Retinal pigment epithelial cell (primary cell): ENCODE results near the gene ZNF217.
"Not testable (repeated sequence)": the region's sequence is repeated elsewhere in the genome, so short reads cannot be mapped to it uniquely, and the experiment has no call there.

ENCODE experiments used
- DNase-seq: peaks from one replicate; pipeline ENCODE4 v3.0.0-alpha.2; 2010; ENCODE audit warnings: low read depth
- H3K4me3 ChIP-seq: 2 replicates; pipeline ENCODE4 v1.5.1; 2011; ENCODE audit warnings: mild to moderate bottlenecking, low read length, control low read depth, moderate library complexity
- TF ChIP-seq, protein P1 (sequence below): conservative IDR thresholded peaks from 2 replicates; pipeline ENCODE4 v1.5.1; 2011; ENCODE audit warnings: low read depth, low read length, control low read depth, inconsistent platforms

ZNF217 gene

DNA sequence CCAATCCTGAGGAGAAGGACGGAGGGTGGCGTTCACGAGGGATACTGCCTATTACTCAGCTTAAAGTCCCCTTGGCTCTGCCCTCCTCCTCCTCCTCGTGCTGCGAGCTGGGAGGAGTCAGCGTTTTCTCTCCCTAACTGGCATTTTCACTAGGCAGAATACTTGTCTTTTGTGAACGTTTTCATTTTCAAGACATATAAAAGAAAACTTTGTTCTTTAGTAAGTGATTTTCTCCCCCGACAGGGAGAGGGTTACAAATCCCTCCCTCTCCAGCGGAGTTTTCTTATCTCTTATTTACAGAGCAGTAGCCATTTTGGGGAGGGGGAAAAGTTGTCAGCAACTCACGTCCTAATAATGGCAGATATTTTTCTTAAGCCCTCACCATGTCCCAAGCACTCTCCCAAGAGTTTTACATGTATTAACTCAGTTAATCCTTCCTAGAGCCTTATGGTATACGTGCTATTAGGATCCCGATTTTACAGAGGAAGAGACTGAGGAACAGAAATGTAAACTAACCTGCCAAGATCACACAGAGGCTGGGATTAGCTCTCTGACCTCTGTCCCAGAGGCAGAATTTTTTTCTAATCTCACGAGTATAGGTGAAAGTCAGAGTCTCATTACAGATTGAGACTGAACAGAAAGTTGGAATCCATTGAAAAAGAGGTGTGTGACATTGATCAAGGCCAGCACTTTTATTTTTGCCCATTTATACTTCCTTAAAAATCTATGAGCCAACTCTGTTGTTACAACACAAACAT lies 30.0 kb upstream of the ZNF217 start:
- peak overlapping the region; percentile 42 for H3K4me3 ChIP-seq
- no peak for DNase-seq
- TF ChIP-seq, protein P1, sequence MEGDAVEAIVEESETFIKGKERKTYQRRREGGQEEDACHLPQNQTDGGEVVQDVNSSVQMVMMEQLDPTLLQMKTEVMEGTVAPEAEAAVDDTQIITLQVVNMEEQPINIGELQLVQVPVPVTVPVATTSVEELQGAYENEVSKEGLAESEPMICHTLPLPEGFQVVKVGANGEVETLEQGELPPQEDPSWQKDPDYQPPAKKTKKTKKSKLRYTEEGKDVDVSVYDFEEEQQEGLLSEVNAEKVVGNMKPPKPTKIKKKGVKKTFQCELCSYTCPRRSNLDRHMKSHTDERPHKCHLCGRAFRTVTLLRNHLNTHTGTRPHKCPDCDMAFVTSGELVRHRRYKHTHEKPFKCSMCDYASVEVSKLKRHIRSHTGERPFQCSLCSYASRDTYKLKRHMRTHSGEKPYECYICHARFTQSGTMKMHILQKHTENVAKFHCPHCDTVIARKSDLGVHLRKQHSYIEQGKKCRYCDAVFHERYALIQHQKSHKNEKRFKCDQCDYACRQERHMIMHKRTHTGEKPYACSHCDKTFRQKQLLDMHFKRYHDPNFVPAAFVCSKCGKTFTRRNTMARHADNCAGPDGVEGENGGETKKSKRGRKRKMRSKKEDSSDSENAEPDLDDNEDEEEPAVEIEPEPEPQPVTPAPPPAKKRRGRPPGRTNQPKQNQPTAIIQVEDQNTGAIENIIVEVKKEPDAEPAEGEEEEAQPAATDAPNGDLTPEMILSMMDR, result peak; percentile 7

- peak overlapping the region; percentile 42 for H3K4me3 ChIP-seq
- TF ChIP-seq, protein P1, result no peak
- no peak for DNase-seq
These were observed 29.5 kb upstream of the ZNF217 start for GRCh38 chr20:53623134-53623453.

DNA sequence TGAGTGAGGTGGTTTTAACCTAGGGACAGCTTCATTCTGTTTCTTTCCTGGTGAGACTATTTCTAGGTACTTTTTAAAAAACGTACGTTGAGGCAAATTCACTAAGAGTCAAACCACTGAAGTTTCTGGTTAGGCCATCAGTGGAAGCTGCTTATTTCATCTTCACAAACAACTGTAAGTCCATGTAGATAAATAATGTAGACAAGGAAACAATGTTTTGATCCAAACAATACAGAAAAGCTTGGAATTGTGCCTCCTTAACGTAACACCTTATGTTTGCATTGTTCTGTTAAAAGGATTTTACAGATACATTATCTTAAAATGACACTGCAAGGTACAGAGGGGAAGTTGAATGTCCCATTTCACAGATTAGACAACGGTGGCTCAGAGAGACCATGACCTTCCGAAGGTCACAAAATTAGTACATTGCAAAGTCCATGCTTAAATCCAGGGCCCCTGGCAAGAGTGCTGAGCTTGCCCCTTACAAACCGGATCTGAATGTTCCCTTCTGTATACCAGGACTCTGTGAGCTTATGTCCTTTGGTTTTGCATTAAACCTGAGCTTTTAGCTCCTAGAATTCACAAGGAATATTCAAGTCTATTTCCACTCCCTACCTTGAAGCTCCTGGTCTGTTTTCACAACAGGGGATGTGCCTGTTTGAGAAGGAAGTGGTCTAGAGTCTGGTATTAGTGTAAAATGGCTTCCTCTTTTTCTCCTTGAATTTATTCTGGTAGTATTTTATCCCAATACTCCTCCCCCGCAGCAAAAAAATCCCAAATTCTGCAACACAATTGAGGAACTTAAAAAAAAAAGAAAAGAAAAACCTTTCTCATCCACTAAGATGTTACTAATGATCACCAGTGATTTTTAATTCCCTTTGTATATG lies 28.9 kb upstream of the ZNF217 start:
- no peak for DNase-seq
- TF ChIP-seq, protein P1, result no peak
- no peak overlapping the region for H3K4me3 ChIP-seq

GRCh38 chr20:53621482-53622246 lies 28.0 kb upstream of the ZNF217 start:
- peak; percentile 88 for DNase-seq
- no peak overlapping the region for H3K4me3 ChIP-seq
- TF ChIP-seq, protein P1, result no peak

DNA sequence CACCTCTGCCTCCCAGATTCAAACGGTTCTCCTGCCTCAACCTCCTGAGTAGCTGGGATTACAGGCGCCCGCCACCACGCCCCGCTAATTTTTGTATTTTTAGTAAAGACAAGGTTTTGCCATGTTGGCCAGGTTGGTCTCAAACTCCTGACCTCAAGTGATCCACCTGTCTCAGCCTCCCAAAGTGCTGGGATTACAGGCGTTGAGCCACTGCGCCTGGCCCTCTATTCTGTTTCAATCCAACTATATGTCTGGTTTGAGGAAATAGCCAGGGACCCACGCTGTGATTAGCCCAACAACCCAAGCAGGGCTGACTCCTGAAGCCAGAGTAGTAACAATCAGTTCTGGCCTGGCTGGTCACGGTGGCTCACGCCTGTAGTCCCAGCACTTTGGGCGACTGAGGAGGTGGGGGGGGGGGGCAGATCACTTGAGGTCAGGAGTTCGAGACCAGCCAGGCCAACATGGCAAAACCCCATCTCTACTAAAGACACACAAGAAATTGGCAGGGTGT lies 24.9 kb upstream of the ZNF217 start:
- DNase-seq, H3K4me3 ChIP-seq: not testable (repeated sequence)

DNA sequence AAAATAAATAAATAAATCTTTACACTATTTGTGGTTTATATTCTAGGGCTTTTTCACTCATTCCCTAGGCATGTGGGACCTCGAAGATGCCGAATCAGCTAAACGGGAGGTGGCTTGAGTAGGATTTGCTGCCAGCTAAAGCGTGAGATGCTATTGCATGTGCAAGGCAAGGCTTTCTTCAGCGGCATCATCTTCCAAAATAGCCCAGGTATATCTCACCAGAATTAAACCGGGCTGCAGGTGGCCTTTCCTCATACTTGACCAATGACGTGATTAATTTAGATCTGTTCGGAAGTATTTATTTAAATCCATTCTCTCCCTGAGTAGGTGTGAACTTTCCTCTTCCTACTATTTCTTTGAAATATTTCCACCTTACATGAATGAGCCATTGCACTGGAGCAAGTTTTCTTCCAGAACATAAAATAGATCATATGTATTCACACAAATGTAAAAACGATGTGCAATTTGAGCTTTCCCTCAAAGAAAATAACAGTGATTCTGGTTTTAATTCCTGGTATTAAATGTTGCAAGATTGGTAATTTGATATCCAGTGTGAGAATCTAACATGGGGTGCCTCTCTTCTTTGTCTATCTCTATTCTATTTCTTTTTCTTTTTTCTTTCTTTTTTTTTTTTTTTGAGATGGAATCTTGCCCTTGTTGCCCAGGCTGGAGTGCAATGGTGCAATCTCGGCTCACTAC lies 24.3 kb upstream of the ZNF217 start:
- no peak for DNase-seq
- TF ChIP-seq, protein P1, result no peak
- H3K4me3 ChIP-seq, result no peak overlapping the region

GRCh38 chr20:53616489-53616888 lies 22.9 kb upstream of the ZNF217 start:
- not testable (repeated sequence) for H3K4me3 ChIP-seq, DNase-seq
